Fibroblast of the aortic adventitia (primary cell): Measurements from ENCODE around the gene ARHGAP27. TPM values are rescaled to one million over a fixed set of nuclear protein-coding genes. Genes with fewer than 3 reads are reported as not detected.
"Not testable (repeated sequence)": the region's sequence is repeated elsewhere in the genome, so short reads cannot be mapped to it uniquely, and the experiment has no call there.

Experiments used
- DNase-seq: peaks from one replicate; pipeline ENCODE4 v3.0.0-alpha.2; 2010; ENCODE audit warnings: low read depth
- H3K4me3 ChIP-seq: 2 replicates; pipeline ENCODE4 v1.5.1; 2011; ENCODE audit warnings: low read depth, mild to moderate bottlenecking, control low read depth, low read length, moderate library complexity
- CTCF ChIP-seq: IDR thresholded peaks from 2 replicates; pipeline ENCODE4 v1.5.1; 2011; ENCODE audit warnings: mild to moderate bottlenecking, low read length, control low read depth, inconsistent platforms; ENCODE audit not compliant: insufficient read depth
- total RNA-seq: library from RNA; depleted of rRNA; stranded (reverse); fragments of >200 nt; gene quantifications from 2 replicates; pipeline ENCODE4 v1.2.3, GENCODE V29; 2012; ENCODE audit warnings: low replicate concordance

Gene ARHGAP27
- total RNA-seq, 1 donor: 2.3 TPM

- DNase-seq: peak; percentile 54
- no peak overlapping the region for H3K4me3 ChIP-seq
- TF ChIP-seq CTCF: no peak
These were observed 85.2 kb downstream of the ARHGAP27 start for GRCh38 chr17:45347444-45347843.

GRCh38 chr17:45346216-45347015 lies 86.3 kb downstream of the ARHGAP27 start:
- no peak for TF ChIP-seq CTCF
- DNase-seq: peak; percentile 96
- no peak overlapping the region for H3K4me3 ChIP-seq

- TF ChIP-seq CTCF: no peak
These were observed 87.0 kb downstream of the ARHGAP27 start for GRCh38 chr17:45345554-45346215.

DNA sequence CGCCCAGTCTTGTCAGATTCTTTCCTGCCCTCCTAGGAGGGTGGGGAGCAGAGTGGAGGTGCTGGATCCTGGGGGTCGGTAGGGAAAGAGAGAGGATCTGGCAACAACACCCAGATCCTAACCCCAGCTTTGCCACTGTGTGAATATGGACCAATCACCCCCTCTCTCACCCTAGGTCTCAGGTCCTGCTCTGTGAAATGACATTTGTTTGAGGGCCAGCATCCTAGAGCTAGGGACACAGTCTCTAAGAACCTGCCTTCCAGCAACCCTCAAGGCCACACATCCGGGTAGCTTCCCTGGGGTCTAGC lies 87.5 kb downstream of the ARHGAP27 start:
- no peak for DNase-seq
- H3K4me3 ChIP-seq: no peak overlapping the region
- TF ChIP-seq CTCF: no peak

More at GRCh38 chr17:45345554-45346215, 87.0 kb downstream of the ARHGAP27 start:
- no peak overlapping the region for H3K4me3 ChIP-seq
- DNase-seq: peak; percentile 97

DNA sequence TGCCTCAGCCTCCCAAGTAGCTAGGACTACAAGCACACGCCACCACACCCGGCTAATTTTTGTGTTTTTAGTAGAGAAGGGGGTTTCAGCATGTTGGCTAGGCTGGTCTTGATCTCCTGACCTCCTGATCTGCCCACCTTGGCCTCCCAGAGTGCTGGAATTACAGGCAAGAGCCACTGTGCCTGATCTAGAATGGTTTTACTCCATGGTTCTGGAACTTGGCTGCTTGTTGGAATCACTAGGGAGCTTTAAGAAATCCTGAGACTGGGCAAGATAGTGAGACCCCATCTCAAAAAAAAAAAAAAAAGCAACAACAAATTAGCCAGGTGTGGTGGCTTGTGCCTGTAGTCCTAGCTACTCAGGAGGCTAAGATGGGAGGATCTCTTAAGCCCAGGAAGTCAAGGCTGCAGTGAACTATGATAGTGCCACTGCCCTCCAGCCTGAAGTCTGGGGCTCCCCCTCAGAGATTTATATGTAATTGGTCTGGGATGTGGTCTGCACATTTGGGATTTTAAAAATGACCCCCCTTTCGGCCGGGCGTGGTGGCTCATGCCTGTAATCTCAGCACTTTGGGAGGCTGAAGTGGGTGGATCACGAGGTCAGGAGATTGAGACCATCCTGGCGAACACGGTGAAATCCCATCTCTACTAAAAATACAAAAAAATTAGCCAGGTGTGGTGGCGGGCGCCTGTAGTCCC lies 88.6 kb downstream of the ARHGAP27 start:
- not testable (repeated sequence) for H3K4me3 ChIP-seq, DNase-seq

Other genes with a start within 250 kb of the ARHGAP27 start
- gene FMNL1, start 211.0 kb downstream of the ARHGAP27 start, total RNA-seq: 0.81 and 0.90 TPM in 2 replicates
- gene SPATA32, start 170.8 kb downstream of the ARHGAP27 start, total RNA-seq: not detected in 2 replicates
- 1.6 and 3.3 TPM in 2 replicates for gene MAP3K14, start 115.8 kb downstream of the ARHGAP27 start, total RNA-seq
- 27.6 and 33.5 TPM in 2 replicates for gene PLEKHM1, start 57.9 kb upstream of the ARHGAP27 start, total RNA-seq